Activated CD4-positive, alpha-beta T cell treated with anti-CD3 and anti-CD28 coated beads, Interleukin-2, amount 10 ng/mL, durations not matched to agents 24 days and 14 days (primary cell): ENCODE results near the gene DBI. TPM values are rescaled to one million over a fixed set of nuclear protein-coding genes. Genes with fewer than 3 reads are reported as not detected.

Source experiments
- DNase-seq: peaks from one replicate; pipeline ENCODE4 v3.0.0; 2022
- H3K27ac Mint-ChIP-seq: one replicate; pipeline ENCODE4 v1.8.0; 2022; ENCODE audit warnings: mild to moderate bottlenecking, mixed read lengths
- H3K27me3 Mint-ChIP-seq: one replicate; pipeline ENCODE4 v1.8.0; 2022; ENCODE audit warnings: mixed read lengths
- H3K36me3 Mint-ChIP-seq: one replicate; pipeline ENCODE4 v1.8.0; 2022; ENCODE audit warnings: low read depth, mild to moderate bottlenecking, mixed read lengths
- H3K4me1 Mint-ChIP-seq: one replicate; pipeline ENCODE4 v1.8.0; 2021; ENCODE audit warnings: mixed read lengths
- H3K4me3 Mint-ChIP-seq: one replicate; pipeline ENCODE4 v1.8.0; 2022; ENCODE audit warnings: mild to moderate bottlenecking, moderate library complexity, mixed read lengths
- H3K9me3 Mint-ChIP-seq: one replicate; pipeline ENCODE4 v1.8.0; 2021; ENCODE audit warnings: mixed read lengths
- intact Hi-C: fragments of 100-400 bp; cut with micrococcal nuclease; formaldehyde crosslinking; loops from one replicate; pipeline ENCODE4 v1.15.1; 2023
- total RNA-seq: library from RNA; stranded (reverse); gene quantifications from 2 replicates; pipeline ENCODE4 v1.2.3, GENCODE V29; 2022

Gene DBI
- total RNA-seq, 1 donor from 2014 or later: 145 TPM

- intact Hi-C loops: no loop called here
Observed at GRCh38 chr2:119341684-119342083, 25.1 kb upstream of the DBI start.

GRCh38 chr2:119349289-119349688 is 17.5 kb upstream of the DBI start:
- DNase-seq: no peak
- Mint-ChIP-seq H3K27me3 (peaks cover 3% of the 10 kb centered on the region), H3K9me3 (no peaks in the 10 kb centered on the region), H3K4me3 (no peak overlapping the region), H3K36me3 (no peaks in the 10 kb centered on the region), H3K4me1 (no peaks in the 10 kb centered on the region), H3K27ac (no peak overlapping the region)
- intact Hi-C loops: no loop called here

More at GRCh38 chr2:119341684-119342083, 25.1 kb upstream of the DBI start:
- Mint-ChIP-seq H3K4me1 (peaks cover 3% of the 10 kb centered on the region), H3K9me3 (no peaks in the 10 kb centered on the region), H3K27me3 (peaks cover 3% of the 10 kb centered on the region), H3K4me3 (no peak overlapping the region), H3K36me3 (no peaks in the 10 kb centered on the region), H3K27ac (no peak overlapping the region)
- no peak for DNase-seq

- intact Hi-C loops: no loop called here
- Mint-ChIP-seq H3K9me3 (no peaks in the 10 kb centered on the region), H3K4me1 (no peaks in the 10 kb centered on the region), H3K27me3 (peaks cover 2% of the 10 kb centered on the region), H3K36me3 (no peaks in the 10 kb centered on the region), H3K4me3 (no peak overlapping the region), H3K27ac (no peak overlapping the region)
- no peak for DNase-seq
Observed at GRCh38 chr2:119350311-119350998, 16.3 kb upstream of the DBI start.

- no peak for DNase-seq
- H3K27me3 Mint-ChIP-seq: peaks cover 8% of the 10 kb centered on the region
- H3K4me3 Mint-ChIP-seq: no peak overlapping the region
- H3K27ac Mint-ChIP-seq: no peak overlapping the region
- H3K9me3 Mint-ChIP-seq: no peaks in the 10 kb centered on the region
- intact Hi-C loops: no loop called here
- no peaks in the 10 kb centered on the region for H3K36me3 Mint-ChIP-seq
- H3K4me1 Mint-ChIP-seq: peaks cover 7% of the 10 kb centered on the region
Observed at GRCh38 chr2:119352357-119352756, 14.4 kb upstream of the DBI start.

GRCh38 chr2:119354860-119355259 is 11.9 kb upstream of the DBI start:
- no peak for DNase-seq
- intact Hi-C loops: no loop called here

GRCh38 chr2:119359774-119360173 is 7.0 kb upstream of the DBI start:
- Mint-ChIP-seq H3K36me3 (peaks cover 2% of the 10 kb centered on the region), H3K27me3 (peaks cover 8% of the 10 kb centered on the region), H3K4me1 (peaks cover 13% of the 10 kb centered on the region), H3K27ac (no peak overlapping the region), H3K9me3 (no peaks in the 10 kb centered on the region), H3K4me3 (no peak overlapping the region)
- no peak for DNase-seq
- intact Hi-C loops: loop anchor here (10.0 kb wide), 1 partner anchor 895 kb away; the partner anchor contains the start of gene RALB

More at GRCh38 chr2:119354860-119355259, 11.9 kb upstream of the DBI start:
- H3K4me1 Mint-ChIP-seq: peaks cover 7% of the 10 kb centered on the region
- no peaks in the 10 kb centered on the region for H3K9me3 Mint-ChIP-seq
- H3K4me3 Mint-ChIP-seq: no peak overlapping the region
- no peak overlapping the region for H3K27ac Mint-ChIP-seq
- H3K36me3 Mint-ChIP-seq: no peaks in the 10 kb centered on the region
- H3K27me3 Mint-ChIP-seq: peaks cover 8% of the 10 kb centered on the region

GRCh38 chr2:119360423-119360966 is 6.3 kb upstream of the DBI start:
- no peak overlapping the region for H3K4me3 Mint-ChIP-seq
- DNase-seq: no peak
- peaks cover 2% of the 10 kb centered on the region for H3K36me3 Mint-ChIP-seq
- H3K27ac Mint-ChIP-seq: no peak overlapping the region
- no peaks in the 10 kb centered on the region for H3K9me3 Mint-ChIP-seq
- intact Hi-C loops: loop anchor here (10.0 kb wide), 1 partner anchor 894 kb away; the partner anchor contains the start of gene RALB
- peaks cover 19% of the 10 kb centered on the region for H3K4me1 Mint-ChIP-seq
- H3K27me3 Mint-ChIP-seq: peaks cover 8% of the 10 kb centered on the region

- Mint-ChIP-seq H3K27me3 (no peaks in the 10 kb centered on the region), H3K4me3 (peak overlapping the region; percentile 98), H3K27ac (no peak overlapping the region), H3K9me3 (no peaks in the 10 kb centered on the region), H3K36me3 (peaks cover 21% of the 10 kb centered on the region), H3K4me1 (peaks cover 32% of the 10 kb centered on the region)
- no peak for DNase-seq
- intact Hi-C loops: loop anchor here (5.0 to 10.0 kb wide), 5 partner anchors 313 to 1352 kb away; partner anchors contain the start of genes CCDC93, RALB and TMEM177
Observed at GRCh38 chr2:119364798-119365197, 2.0 kb upstream of the DBI start.

- Mint-ChIP-seq H3K36me3 (peaks cover 26% of the 10 kb centered on the region), H3K27me3 (no peaks in the 10 kb centered on the region), H3K4me1 (peaks cover 35% of the 10 kb centered on the region), H3K9me3 (no peaks in the 10 kb centered on the region), H3K27ac (peak overlapping the region; percentile 97), H3K4me3 (peak overlapping the region; percentile 98)
- intact Hi-C loops: loop anchor here (5.0 to 10.0 kb wide), 5 partner anchors 312 to 1353 kb away; partner anchors contain the start of genes CCDC93, RALB and TMEM177
- no peak for DNase-seq
Observed at GRCh38 chr2:119365436-119365835, 1.3 kb upstream of the DBI start.

- H3K27me3 Mint-ChIP-seq: no peaks in the 10 kb centered on the region
- H3K36me3 Mint-ChIP-seq: peaks cover 34% of the 10 kb centered on the region
- peak overlapping the region; percentile 97 for H3K27ac Mint-ChIP-seq
- peaks cover 35% of the 10 kb centered on the region for H3K4me1 Mint-ChIP-seq
- peak overlapping the region; percentile 98 for H3K4me3 Mint-ChIP-seq
- no peak for DNase-seq
- no peaks in the 10 kb centered on the region for H3K9me3 Mint-ChIP-seq
- intact Hi-C loops: loop anchor here (1.0 to 10.0 kb wide), 9 partner anchors 21 to 1354 kb away; partner anchors contain the start of genes CCDC93, INSIG2, PTPN4 and RALB
Observed at GRCh38 chr2:119366161-119366648, 572 bp upstream of the DBI start.

- peak overlapping the region; percentile 98 for H3K4me3 Mint-ChIP-seq
- H3K9me3 Mint-ChIP-seq: no peaks in the 10 kb centered on the region
- peaks cover 34% of the 10 kb centered on the region for H3K4me1 Mint-ChIP-seq
- intact Hi-C loops: loop anchor here (2.0 to 10.0 kb wide), 8 partner anchors 19 to 1355 kb away; partner anchors contain the start of genes CCDC93, INSIG2, RALB and TMEM177
- DNase-seq: peak; percentile 82
- peak overlapping the region; percentile 97 for H3K27ac Mint-ChIP-seq
- no peaks in the 10 kb centered on the region for H3K27me3 Mint-ChIP-seq
- peaks cover 43% of the 10 kb centered on the region for H3K36me3 Mint-ChIP-seq
Observed at GRCh38 chr2:119367472-119368099, 809 bp downstream of the DBI start.

- Mint-ChIP-seq H3K4me1 (peaks cover 30% of the 10 kb centered on the region), H3K27ac (no peak overlapping the region)
- intact Hi-C loops: loop anchor here (1.0 to 10.0 kb wide), 6 partner anchors 17 to 1358 kb away; partner anchors contain the start of genes CCDC93, RALB and TMEM177
Observed at GRCh38 chr2:119369845-119370244, 3.1 kb downstream of the DBI start.

GRCh38 chr2:119371111-119371510 is 4.3 kb downstream of the DBI start:
- no peak overlapping the region for H3K4me3 Mint-ChIP-seq
- H3K27ac Mint-ChIP-seq: no peak overlapping the region
- intact Hi-C loops: no loop called here
- no peaks in the 10 kb centered on the region for H3K9me3 Mint-ChIP-seq
- peaks cover 17% of the 10 kb centered on the region for H3K4me1 Mint-ChIP-seq
- peaks cover 62% of the 10 kb centered on the region for H3K36me3 Mint-ChIP-seq
- DNase-seq: no peak
- H3K27me3 Mint-ChIP-seq: no peaks in the 10 kb centered on the region

More at GRCh38 chr2:119369845-119370244, 3.1 kb downstream of the DBI start:
- H3K27me3 Mint-ChIP-seq: no peaks in the 10 kb centered on the region
- no peak overlapping the region for H3K4me3 Mint-ChIP-seq
- no peak for DNase-seq
- H3K36me3 Mint-ChIP-seq: peaks cover 62% of the 10 kb centered on the region
- H3K9me3 Mint-ChIP-seq: no peaks in the 10 kb centered on the region
